GM19324 (cell line): ENCODE measurements around the gene CBLL1.

Experiments
- ATAC-seq: cut with Tn5 transposase; IDR thresholded peaks from one replicate; pipeline ENCODE4 v1.9.1; 2021; ENCODE audit warnings: mild to moderate bottlenecking, moderate library complexity; ENCODE audit not compliant: unreplicated experiment, low FRiP score

CBLL1 gene

GRCh38 chr7:107742678-107743566 is 1.0 kb upstream of the CBLL1 start:
- ATAC-seq: peak; percentile 46

GRCh38 chr7:107744345-107744750 is 406 bp downstream of the CBLL1 start:
- ATAC-seq: peak; percentile 40

GRCh38 chr7:107746006-107746405 is 2.1 kb downstream of the CBLL1 start:
- no peak for ATAC-seq

- ATAC-seq: no peak
Measured at GRCh38 chr7:107751113-107751512, 7.2 kb downstream of the CBLL1 start.

- ATAC-seq: no peak
Measured at GRCh38 chr7:107754642-107755041, 10.7 kb downstream of the CBLL1 start.

GRCh38 chr7:107758667-107759066 is 14.7 kb downstream of the CBLL1 start:
- no peak for ATAC-seq

- no peak for ATAC-seq
Measured at GRCh38 chr7:107767391-107767790, 23.4 kb downstream of the CBLL1 start.

GRCh38 chr7:107768263-107768662 is 24.3 kb downstream of the CBLL1 start:
- no peak for ATAC-seq

GRCh38 chr7:107773027-107773426 is 29.1 kb downstream of the CBLL1 start:
- no peak for ATAC-seq

GRCh38 chr7:107777702-107778101 is 33.8 kb downstream of the CBLL1 start:
- ATAC-seq: no peak

- no peak for ATAC-seq
Measured at GRCh38 chr7:107778283-107778682, 34.3 kb downstream of the CBLL1 start.

- no peak for ATAC-seq
Measured at GRCh38 chr7:107779647-107780099, 35.7 kb downstream of the CBLL1 start.

- ATAC-seq: no peak
Measured at GRCh38 chr7:107782374-107782773, 38.4 kb downstream of the CBLL1 start.

- ATAC-seq: no peak
Measured at GRCh38 chr7:107783648-107784047, 39.7 kb downstream of the CBLL1 start.

- ATAC-seq: no peak
Measured at GRCh38 chr7:107785170-107785569, 41.2 kb downstream of the CBLL1 start.

- ATAC-seq: no peak
Measured at GRCh38 chr7:107785926-107786325, 42.0 kb downstream of the CBLL1 start.

GRCh38 chr7:107788216-107788615 is 44.3 kb downstream of the CBLL1 start:
- no peak for ATAC-seq

GRCh38 chr7:107788662-107789061 is 44.7 kb downstream of the CBLL1 start:
- no peak for ATAC-seq

- no peak for ATAC-seq
Measured at GRCh38 chr7:107789647-107790046, 45.7 kb downstream of the CBLL1 start.

GRCh38 chr7:107792364-107792763 is 48.4 kb downstream of the CBLL1 start:
- ATAC-seq: no peak

GRCh38 chr7:107799647-107800264 is 55.8 kb downstream of the CBLL1 start:
- ATAC-seq: no peak
